HG03565 (cell line): Measurements from ENCODE around the gene MFNG.

Experiments
- ATAC-seq: cut with Tn5 transposase; IDR thresholded peaks from one replicate; pipeline ENCODE4 v1.9.1; 2021; ENCODE audit warnings: mild to moderate bottlenecking, moderate library complexity; ENCODE audit not compliant: unreplicated experiment

MFNG gene

GRCh38 chr22:37514526-37515051, 28.4 kb upstream of the MFNG start:
- ATAC-seq, result no peak

- ATAC-seq, result no peak
Observed at GRCh38 chr22:37511395-37512104, 25.4 kb upstream of the MFNG start.

- ATAC-seq, result no peak
Observed at GRCh38 chr22:37510091-37510490, 23.9 kb upstream of the MFNG start.

- no peak for ATAC-seq
Observed at GRCh38 chr22:37509059-37509860, 23.1 kb upstream of the MFNG start.

GRCh38 chr22:37508431-37508992, 22.3 kb upstream of the MFNG start:
- no peak for ATAC-seq

GRCh38 chr22:37507731-37508130, 21.5 kb upstream of the MFNG start:
- ATAC-seq, result no peak

- ATAC-seq, result no peak
Observed at GRCh38 chr22:37505989-37506388, 19.8 kb upstream of the MFNG start.

- no peak for ATAC-seq
Observed at GRCh38 chr22:37505565-37505964, 19.4 kb upstream of the MFNG start.

- no peak for ATAC-seq
Observed at GRCh38 chr22:37504964-37505363, 18.8 kb upstream of the MFNG start.

- no peak for ATAC-seq
Observed at GRCh38 chr22:37503850-37504249, 17.7 kb upstream of the MFNG start.

- ATAC-seq, result no peak
Observed at GRCh38 chr22:37503183-37503683, 17.0 kb upstream of the MFNG start.

- ATAC-seq, result no peak
Observed at GRCh38 chr22:37502342-37503182, 16.4 kb upstream of the MFNG start.

- no peak for ATAC-seq
Observed at GRCh38 chr22:37501610-37502341, 15.6 kb upstream of the MFNG start.

GRCh38 chr22:37500745-37501609, 14.8 kb upstream of the MFNG start:
- no peak for ATAC-seq

GRCh38 chr22:37499789-37500540, 13.8 kb upstream of the MFNG start:
- ATAC-seq, result no peak

GRCh38 chr22:37499027-37499707, 13.0 kb upstream of the MFNG start:
- ATAC-seq, result no peak

GRCh38 chr22:37498289-37498909, 12.2 kb upstream of the MFNG start:
- ATAC-seq, result no peak
